IPS DF 6.9 (cell line): ENCODE measurements around the gene FGF11.
A peak's percentile ranks its signal among the peaks of the same experiment; 100 is the strongest.

ENCODE experiments used
- DNase-seq: peaks from one replicate; pipeline ENCODE4 v3.0.0-alpha.2; 2013; ENCODE audit warnings: low read depth, low spot score
- H3K27ac ChIP-seq: one replicate; pipeline ENCODE4 v1.5.1; 2013; ENCODE audit warnings: low read length, control low read depth
- H3K27me3 ChIP-seq: 2 replicates; pipeline ENCODE4 v1.6.1; 2013; ENCODE audit warnings: mild to moderate bottlenecking, low read length; ENCODE audit not compliant: control insufficient read depth, insufficient read depth
- H3K36me3 ChIP-seq: 2 replicates; pipeline ENCODE4 v1.6.1; 2013; ENCODE audit warnings: low read length; ENCODE audit not compliant: control insufficient read depth, insufficient read depth
- H3K4me1 ChIP-seq: 2 replicates; pipeline ENCODE4 v1.6.1; 2013; ENCODE audit warnings: low read length; ENCODE audit not compliant: control insufficient read depth, insufficient read depth
- H3K4me3 ChIP-seq: 2 replicates; pipeline ENCODE4 v1.5.1; 2013; ENCODE audit warnings: mild to moderate bottlenecking, low read length
- H3K9me3 ChIP-seq: 2 replicates; pipeline ENCODE4 v1.6.1; 2013; ENCODE audit warnings: low read length, inconsistent platforms; ENCODE audit not compliant: control insufficient read depth, insufficient read depth
- WGBS: extraction: QIAGEN DNeasy Blood & Tissue Kit; methylation state at CpG from one replicate; pipeline ENCODE4 v1.1.7; 2013; ENCODE audit warnings: mixed read lengths, missing lambda C conversion rate; ENCODE audit not compliant: insufficient read length, insufficient coverage; 5-methylcytosine and 5-hydroxymethylcytosine counted together

The FGF11 gene

GRCh38 chr17:7439462-7440112 lies at the start of gene FGF11:
Gene FGF11, plus strand, starts transcription at chr17:7439512. Its CDS starts 109 bp downstream, at chr17:7439621.
- no peaks in the 10 kb centered on the region for H3K36me3 ChIP-seq
- H3K9me3 ChIP-seq, result no peaks in the 10 kb centered on the region
- no peaks in the 10 kb centered on the region; the same call in 1 of the 2 replicates for H3K27me3 ChIP-seq
- peak within 1 kb of the TSS; percentile 65; the same call in 1 of the 2 replicates for H3K4me3 ChIP-seq
- H3K4me1 ChIP-seq, result 0 out of 2 replicates have a peak, but pooled peaks cover 2% of the 10 kb centered on the region
- no peak for DNase-seq
- WGBS, result no CpG with 5 or more reads among the region's 50 CpGs
- H3K27ac ChIP-seq, result no peak within 1 kb of the TSS

DNA sequence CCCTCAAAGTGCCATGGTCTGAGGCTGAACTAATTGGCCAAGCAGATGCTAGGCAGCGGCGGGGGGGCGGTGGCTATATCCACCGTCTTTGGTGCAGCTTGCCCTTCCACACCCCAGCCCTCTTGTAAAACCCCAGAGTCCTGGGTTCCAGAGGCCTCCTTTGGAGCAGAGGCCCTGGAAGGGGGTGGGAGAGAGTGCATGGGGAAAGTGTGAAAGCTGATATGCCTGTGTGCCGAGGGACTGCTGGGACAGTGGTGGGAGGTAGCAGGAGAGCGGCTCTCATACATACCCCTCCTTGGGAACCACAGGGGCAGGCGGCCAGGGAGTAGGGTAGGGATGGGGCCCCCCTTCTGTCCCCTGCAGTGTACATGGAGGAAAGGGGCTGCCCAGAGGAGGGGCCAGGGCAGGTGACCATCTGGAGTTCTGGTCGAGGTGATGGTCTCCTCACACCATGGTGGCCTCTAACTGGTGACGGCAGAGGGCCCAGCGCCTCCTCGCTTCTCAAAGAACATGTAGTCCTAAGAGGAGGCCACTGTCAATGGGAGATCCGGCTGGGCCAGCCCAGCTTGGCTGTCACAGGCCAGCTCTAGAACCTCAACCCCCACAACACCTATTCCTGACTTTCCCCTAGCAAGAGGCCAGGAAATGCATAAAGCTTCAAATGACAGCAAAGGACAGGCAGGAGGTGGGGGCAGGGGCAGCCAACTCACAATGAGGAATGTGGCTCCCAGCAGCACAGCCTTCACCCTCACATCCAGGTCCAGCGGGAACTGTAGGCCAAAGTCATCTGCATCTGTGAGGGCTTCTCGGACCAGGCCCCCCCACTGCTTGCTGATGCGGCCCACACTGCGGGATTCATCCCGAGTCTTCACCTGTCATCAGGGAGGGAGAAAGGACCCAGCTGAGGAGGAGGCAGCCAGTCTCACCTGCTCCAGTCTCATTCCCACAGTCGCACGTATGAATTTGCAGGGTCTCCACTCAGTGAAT lies 49.1 kb upstream of the FGF11 start:
- DNase-seq, result no peak
- H3K27me3 ChIP-seq, result no peaks in the 10 kb centered on the region
- H3K27ac ChIP-seq, result no peak overlapping the region
- H3K9me3 ChIP-seq, result no peaks in the 10 kb centered on the region
- H3K4me3 ChIP-seq, result no peak overlapping the region
- WGBS, result no CpG with 5 or more reads among the region's 19 CpGs
- peaks cover 2% of the 10 kb centered on the region; the same call in 1 of the 2 replicates for H3K4me1 ChIP-seq
- peaks cover 6% of the 10 kb centered on the region; the same call in 1 of the 2 replicates for H3K36me3 ChIP-seq

- H3K9me3 ChIP-seq, result no peaks in the 10 kb centered on the region
- DNase-seq, result no peak
- no peaks in the 10 kb centered on the region for H3K27me3 ChIP-seq
- H3K4me3 ChIP-seq, result no peak overlapping the region
- no CpG with 5 or more reads among the region's 2 CpGs for WGBS
- peaks cover 2% of the 10 kb centered on the region; the same call in 1 of the 2 replicates for H3K4me1 ChIP-seq
- peaks cover 6% of the 10 kb centered on the region; the same call in 1 of the 2 replicates for H3K36me3 ChIP-seq
- no peak overlapping the region for H3K27ac ChIP-seq
Observed at GRCh38 chr17:7391307-7391706, 48.0 kb upstream of the FGF11 start.

- Histone ChIP-seq H3K9me3 (no peaks in the 10 kb centered on the region), H3K27ac (no peak overlapping the region), H3K27me3 (no peaks in the 10 kb centered on the region), H3K36me3 (peaks cover 6% of the 10 kb centered on the region; the same call in 1 of the 2 replicates), H3K4me1 (peaks cover 2% of the 10 kb centered on the region; the same call in 1 of the 2 replicates), H3K4me3 (peak overlapping the region; percentile 79; the same call in 1 of the 2 replicates)
- no peak for DNase-seq
- WGBS, result no CpG with 5 or more reads among the region's 42 CpGs
Observed at GRCh38 chr17:7392696-7393612, 46.4 kb upstream of the FGF11 start.

DNA sequence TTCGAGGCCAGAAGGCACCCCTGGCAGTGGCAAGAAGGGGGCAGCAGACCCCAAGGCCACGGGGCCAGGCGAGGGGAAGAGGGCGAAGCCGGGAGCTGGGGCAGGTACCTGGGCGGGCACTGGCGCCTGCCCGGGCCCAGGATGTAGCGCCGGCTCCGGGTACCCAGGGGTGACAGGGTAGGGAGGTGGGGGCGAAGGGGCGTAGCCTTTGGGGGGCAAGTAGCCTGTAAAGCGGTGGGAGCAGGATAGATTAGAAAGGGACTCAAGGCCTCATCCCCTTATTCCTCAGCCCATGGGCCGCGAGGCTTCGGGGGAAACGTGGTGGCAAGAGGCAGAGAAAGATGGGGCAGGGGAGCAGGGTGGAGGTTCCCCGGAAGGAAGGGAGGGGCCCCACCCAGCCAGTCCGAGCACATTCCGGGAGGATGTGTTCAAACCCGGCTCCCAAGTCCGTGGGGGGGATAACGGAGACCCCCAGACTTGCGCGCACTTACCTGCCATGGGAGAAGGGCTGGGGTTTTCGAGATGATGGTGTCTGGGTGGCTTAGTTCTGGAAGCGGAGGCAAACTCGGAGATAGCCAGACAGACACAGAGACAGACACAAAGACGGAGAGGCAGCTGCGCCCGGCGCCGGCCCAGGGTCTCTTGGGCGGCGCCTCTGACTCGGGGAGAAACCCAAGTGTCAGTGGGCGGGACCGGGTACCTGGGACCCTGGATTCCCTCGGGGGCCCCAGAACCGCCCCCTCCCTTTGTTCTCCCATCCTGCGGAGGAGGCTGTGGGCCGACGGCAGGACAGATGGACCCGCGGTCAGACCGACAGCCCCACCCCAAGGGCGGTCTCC lies 45.5 kb upstream of the FGF11 start:
- Histone ChIP-seq H3K9me3 (no peaks in the 10 kb centered on the region), H3K4me1 (peaks cover 2% of the 10 kb centered on the region; the same call in 1 of the 2 replicates), H3K27me3 (no peaks in the 10 kb centered on the region), H3K4me3 (peak overlapping the region; percentile 79; the same call in 1 of the 2 replicates), H3K36me3 (peaks cover 6% of the 10 kb centered on the region; the same call in 1 of the 2 replicates), H3K27ac (no peak overlapping the region)
- no CpG with 5 or more reads among the region's 48 CpGs for WGBS
- no peak for DNase-seq

- DNase-seq, result no peak
- H3K4me3 ChIP-seq, result peak within 1 kb of the TSS; percentile 79; the same call in 1 of the 2 replicates
- no peak within 1 kb of the TSS for H3K27ac ChIP-seq
- peaks cover 4% of the 10 kb centered on the region; the same call in 1 of the 2 replicates for H3K36me3 ChIP-seq
- H3K4me1 ChIP-seq, result peaks cover 2% of the 10 kb centered on the region; the same call in 1 of the 2 replicates
- no peaks in the 10 kb centered on the region for H3K9me3 ChIP-seq
- WGBS, result no CpG with 5 or more reads among the region's 71 CpGs
- H3K27me3 ChIP-seq, result no peaks in the 10 kb centered on the region
Observed at GRCh38 chr17:7394452-7395191, 44.7 kb upstream of the FGF11 start, which contains the start of gene PLSCR3. Gene PLSCR3, minus strand, starts transcription at chr17:7394525. Its CDS starts 415 bp downstream, at chr17:7394110.

DNA sequence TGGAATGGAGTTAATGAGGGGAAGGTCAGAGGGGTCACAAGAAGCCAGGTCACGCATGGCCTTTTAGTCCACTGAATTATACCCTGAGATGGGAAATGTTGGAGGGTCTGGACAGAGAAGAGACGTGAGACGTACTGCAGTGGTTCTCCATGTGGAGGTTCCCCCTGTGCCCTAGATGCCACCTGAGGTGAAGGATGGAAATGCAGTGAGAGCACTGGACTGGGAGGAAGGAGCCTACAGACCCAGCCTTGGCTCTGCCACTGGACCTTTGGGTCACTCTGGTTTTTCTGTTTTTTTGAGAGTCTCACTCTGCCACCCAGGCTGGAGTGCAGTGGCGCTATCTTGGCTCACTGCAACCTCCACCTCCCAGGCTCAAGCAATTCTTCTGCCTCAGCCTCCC lies 43.2 kb upstream of the FGF11 start:
- peaks cover 2% of the 10 kb centered on the region; the same call in 1 of the 2 replicates for H3K36me3 ChIP-seq
- H3K9me3 ChIP-seq, result no peaks in the 10 kb centered on the region
- H3K4me3 ChIP-seq, result no peak overlapping the region
- H3K4me1 ChIP-seq, result peaks cover 2% of the 10 kb centered on the region; the same call in 1 of the 2 replicates
- no peaks in the 10 kb centered on the region for H3K27me3 ChIP-seq
- WGBS, result no CpG with 5 or more reads among the region's 4 CpGs
- no peak for DNase-seq
- H3K27ac ChIP-seq, result no peak overlapping the region

DNA sequence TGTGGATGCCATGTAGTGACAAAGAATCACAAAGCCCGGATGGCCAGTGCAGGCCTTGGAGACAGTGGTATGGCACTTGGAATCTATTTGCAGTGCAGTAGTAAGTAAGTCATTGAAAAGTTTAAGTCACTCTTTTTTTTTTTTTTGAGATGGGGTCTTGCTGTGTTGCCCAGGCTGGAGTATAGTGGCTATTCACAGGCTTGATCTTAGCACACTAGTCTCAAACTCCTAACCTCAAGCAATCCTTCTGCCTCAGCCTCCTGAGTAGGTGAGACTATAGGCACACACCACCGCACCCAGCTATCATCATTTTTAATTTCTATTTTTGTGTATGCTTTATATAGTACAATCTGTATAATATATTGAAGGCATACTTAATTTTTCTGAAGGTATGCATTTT lies 40.7 kb upstream of the FGF11 start:
- Histone ChIP-seq H3K27ac (no peak overlapping the region), H3K27me3 (no peaks in the 10 kb centered on the region), H3K9me3 (no peaks in the 10 kb centered on the region), H3K4me1 (peaks cover 2% of the 10 kb centered on the region; the same call in 1 of the 2 replicates), H3K36me3 (no peaks in the 10 kb centered on the region), H3K4me3 (no peak overlapping the region)
- no peak for DNase-seq
- WGBS, result no CpG with 5 or more reads among the region's 2 CpGs
